H9 (cell line): ENCODE measurements around the gene PHACTR1. TPM values are rescaled to one million over a fixed set of nuclear protein-coding genes. Genes with fewer than 3 reads are reported as not detected.

Source experiments
- DNase-seq: peaks from one replicate; pipeline ENCODE4 v3.0.0-alpha.2; 2017
- H2AFZ ChIP-seq: one replicate; pipeline ENCODE4 v1.6.1; 2013; ENCODE audit warnings: mild to moderate bottlenecking, low read length, control low read depth, moderate library complexity
- H2AK5ac ChIP-seq: 2 replicates; pipeline ENCODE4 v1.6.1; 2013; ENCODE audit warnings: low read length, control low read depth, mixed read lengths; ENCODE audit not compliant: insufficient read length
- H2BK120ac ChIP-seq: one replicate; pipeline ENCODE4 v1.6.1; 2013; ENCODE audit warnings: low read depth, mild to moderate bottlenecking, low read length, control low read depth, inconsistent platforms; ENCODE audit not compliant: poor library complexity, severe bottlenecking
- H2BK12ac ChIP-seq: 2 replicates; pipeline ENCODE4 v1.6.1; 2013; ENCODE audit warnings: low read length, control low read depth, mixed read lengths, low read depth; ENCODE audit not compliant: insufficient read length
- H2BK15ac ChIP-seq: 2 replicates; pipeline ENCODE4 v1.6.1; 2013; ENCODE audit warnings: low read depth, low read length, control low read depth
- H2BK20ac ChIP-seq: one replicate; pipeline ENCODE4 v1.6.1; 2013; ENCODE audit warnings: low read depth, mild to moderate bottlenecking, low read length, control low read depth, inconsistent platforms; ENCODE audit not compliant: poor library complexity, severe bottlenecking
- H2BK5ac ChIP-seq: 2 replicates; pipeline ENCODE4 v1.6.1; 2013; ENCODE audit warnings: low read length, control low read depth, mixed read lengths; ENCODE audit not compliant: insufficient read length
- H3K14ac ChIP-seq: 2 replicates; pipeline ENCODE4 v1.6.1; 2013; ENCODE audit warnings: low read length, control low read depth; ENCODE audit not compliant: insufficient read depth
- H3K18ac ChIP-seq: 2 replicates; pipeline ENCODE4 v1.6.1; 2013; ENCODE audit warnings: low read depth, mild to moderate bottlenecking, mixed read lengths, low read length, control low read depth; ENCODE audit not compliant: insufficient read length
- H3K23ac ChIP-seq: 2 replicates; pipeline ENCODE4 v1.6.1; 2013; ENCODE audit warnings: low read length, control low read depth, mixed read lengths, low read depth; ENCODE audit not compliant: insufficient read length
- H3K23me2 ChIP-seq: 2 replicates; pipeline ENCODE4 v1.6.1; 2013; ENCODE audit warnings: low read depth, mild to moderate bottlenecking, mixed read lengths, low read length, control low read depth; ENCODE audit not compliant: insufficient read length, poor library complexity, severe bottlenecking
- H3K27ac ChIP-seq: 2 replicates; pipeline ENCODE4 v1.5.1; 2013; ENCODE audit warnings: low read length, control low read depth, mixed read lengths, low read depth; ENCODE audit not compliant: insufficient read length
- H3K27me3 ChIP-seq: 2 replicates; pipeline ENCODE4 v1.6.1; 2013; ENCODE audit warnings: low read length, control low read depth, inconsistent platforms; ENCODE audit not compliant: insufficient read depth
- H3K4ac ChIP-seq: 2 replicates; pipeline ENCODE4 v1.6.1; 2013; ENCODE audit warnings: low read depth, mild to moderate bottlenecking, control low read depth, inconsistent platforms, low read length, moderate library complexity
- H3K4me1 ChIP-seq: 2 replicates; pipeline ENCODE4 v1.6.1; 2013; ENCODE audit warnings: low read length, control low read depth, inconsistent platforms; ENCODE audit not compliant: insufficient read depth
- H3K4me2 ChIP-seq: 2 replicates; pipeline ENCODE4 v1.6.1; 2013; ENCODE audit warnings: low read length, control low read depth, mixed read lengths; ENCODE audit not compliant: insufficient read length, insufficient read depth
- H3K56ac ChIP-seq: 2 replicates; pipeline ENCODE4 v1.6.1; 2013; ENCODE audit warnings: low read depth, mild to moderate bottlenecking, mixed read lengths, low read length, control low read depth; ENCODE audit not compliant: insufficient read length
- H3K79me1 ChIP-seq: 2 replicates; pipeline ENCODE4 v1.6.1; 2013; ENCODE audit warnings: low read depth, mild to moderate bottlenecking, moderate library complexity, low read length, control low read depth, inconsistent platforms; ENCODE audit not compliant: insufficient read depth, poor library complexity, severe bottlenecking
- H3K79me2 ChIP-seq: 2 replicates; pipeline ENCODE4 v1.6.1; 2013; ENCODE audit warnings: low read length, control low read depth, inconsistent platforms; ENCODE audit not compliant: insufficient read depth
- H3K9ac ChIP-seq: 2 replicates; pipeline ENCODE4 v1.6.1; 2013; ENCODE audit warnings: low read length, control low read depth, mixed read lengths; ENCODE audit not compliant: insufficient read length; ENCODE audit errors: extremely low read depth
- H3K9me3 ChIP-seq: one replicate; pipeline ENCODE4 v1.6.1; 2013; ENCODE audit warnings: low read depth, low read length, inconsistent platforms; ENCODE audit not compliant: control insufficient read depth
- H3T11ph ChIP-seq: one replicate; pipeline ENCODE4 v1.6.1; 2013; ENCODE audit warnings: mild to moderate bottlenecking, low read length, control low read depth, inconsistent platforms
- H4K20me1 ChIP-seq: one replicate; pipeline ENCODE4 v1.6.1; 2013; ENCODE audit not compliant: control insufficient read depth, insufficient read length, insufficient read depth
- H4K5ac ChIP-seq: 2 replicates; pipeline ENCODE4 v1.6.1; 2013; ENCODE audit warnings: low read depth, mild to moderate bottlenecking, mixed read lengths, low read length, control low read depth; ENCODE audit not compliant: insufficient read length
- H4K8ac ChIP-seq: replicated peaks from 2 replicates; pipeline ENCODE4 v1.6.1; 2013; ENCODE audit warnings: low read length, control low read depth, mixed read lengths, low read depth; ENCODE audit not compliant: insufficient read length
- H4K91ac ChIP-seq: 2 replicates; pipeline ENCODE4 v1.6.1; 2013; ENCODE audit warnings: low read depth, mild to moderate bottlenecking, moderate library complexity, mixed read lengths, low read length, control low read depth; ENCODE audit not compliant: insufficient read length
- H3K27ac Mint-ChIP-seq, 3 experiments: 2 replicates in 2 of 3; 3 replicates in 1 of 3; pipeline ENCODE4 v1.8.0; 2020 to 2021; ENCODE audit warnings: mixed read lengths in 3 of 3, mild to moderate bottlenecking in 1 of 3, moderate library complexity in 1 of 3
- H3K27me3 Mint-ChIP-seq: 2 replicates; pipeline ENCODE4 v1.8.0; 2021; ENCODE audit warnings: low read depth, mild to moderate bottlenecking, moderate library complexity, mixed read lengths
- H3K36me3 Mint-ChIP-seq, 3 experiments: 2 replicates in 2 of 3; 3 replicates in 1 of 3; pipeline ENCODE4 v1.8.0; 2020 to 2021; ENCODE audit warnings: low read depth in 3 of 3, mixed read lengths in 3 of 3; ENCODE audit not compliant: insufficient read depth in 1 of 3
- H3K4me1 Mint-ChIP-seq, 2 experiments: 2 replicates each; pipeline ENCODE4 v1.8.0; 2020; ENCODE audit warnings: mixed read lengths in 2 of 2
- H3K4me3 Mint-ChIP-seq, 2 experiments: 2 replicates in 1 of 2; 3 replicates in 1 of 2; pipeline ENCODE4 v1.8.0; 2020 to 2021; ENCODE audit warnings: mild to moderate bottlenecking in 2 of 2, mixed read lengths in 2 of 2, moderate library complexity in 1 of 2
- H3K9me3 Mint-ChIP-seq, 2 experiments: 2 replicates in 1 of 2; 3 replicates in 1 of 2; pipeline ENCODE4 v1.8.0; 2020; ENCODE audit warnings: mild to moderate bottlenecking in 2 of 2, mixed read lengths in 2 of 2, moderate library complexity in 1 of 2
- CTCF ChIP-seq: fragments of 200-600 bp; sonication (generic); conservative IDR thresholded peaks from 3 replicates; pipeline ENCODE4 v1.8.0; 2021; ENCODE audit warnings: antibody characterized with exemption, mild to moderate bottlenecking
- WGBS: extraction: QIAGEN DNeasy Blood & Tissue Kit; methylation state at CpG from one replicate; pipeline ENCODE4 v1.1.7; 2013; ENCODE audit warnings: missing lambda C conversion rate, low lambda C conversion rate, mixed read lengths; ENCODE audit not compliant: insufficient read length; ENCODE audit errors: extremely low coverage; 5-methylcytosine and 5-hydroxymethylcytosine counted together
- total RNA-seq: library from RNA; stranded (reverse); gene quantifications from 2 replicates; pipeline ENCODE4 v1.2.1, GENCODE V29; 2021

Gene PHACTR1
- total RNA-seq, 1 experiment from 2014 or later, result 15.9 TPM

GRCh38 chr6:13048113-13048512 lies 331.5 kb downstream of the PHACTR1 start:
- Histone ChIP-seq H2BK120ac (no peak overlapping the region), H4K20me1 (no peaks in the 10 kb centered on the region), H3K56ac (no peak overlapping the region), H3K27me3 (no peaks in the 10 kb centered on the region), H4K8ac (no peak overlapping the region), H3K79me1 (no peaks in the 10 kb centered on the region), H3K23ac (no peak overlapping the region), H2BK12ac (no peak overlapping the region), H2BK15ac (no peak overlapping the region), H3K27ac (no peak overlapping the region), H3K14ac (no peak overlapping the region), H4K91ac (no peak overlapping the region), H3K4ac (no peak overlapping the region), H3K4me1 (no peaks in the 10 kb centered on the region), H2AK5ac (no peak overlapping the region), H3K9me3 (no peaks in the 10 kb centered on the region), H3K79me2 (no peaks in the 10 kb centered on the region), H3K23me2 (no peaks in the 10 kb centered on the region), H3K18ac (no peak overlapping the region), H4K5ac (no peak overlapping the region), H2BK5ac (no peak overlapping the region), H2AFZ (no peak overlapping the region), H3K4me2 (no peak overlapping the region), H3T11ph (no peak overlapping the region), H2BK20ac (no peak overlapping the region), H3K9ac (no peak overlapping the region)
- no peak for TF ChIP-seq CTCF
- no peaks in the 10 kb centered on the region; the same call in 1 of the 2 replicates for H3K27me3 Mint-ChIP-seq
- H3K27ac Mint-ChIP-seq, result no peak overlapping the region
- no peaks in the 10 kb centered on the region for H3K9me3 Mint-ChIP-seq
- no peak overlapping the region for H3K4me3 Mint-ChIP-seq
- no CpG with 5 or more reads among the region's 2 CpGs for WGBS
- H3K36me3 Mint-ChIP-seq, result no peaks in the 10 kb centered on the region
- no peak for DNase-seq
- H3K4me1 Mint-ChIP-seq, result peaks cover 0 to 4% of the 10 kb centered on the region in 2 experiments; a peak in 2 of 4 replicates
